Measurements from ENCODE around the gene GLIS2.

GLIS2 gene

DNA sequence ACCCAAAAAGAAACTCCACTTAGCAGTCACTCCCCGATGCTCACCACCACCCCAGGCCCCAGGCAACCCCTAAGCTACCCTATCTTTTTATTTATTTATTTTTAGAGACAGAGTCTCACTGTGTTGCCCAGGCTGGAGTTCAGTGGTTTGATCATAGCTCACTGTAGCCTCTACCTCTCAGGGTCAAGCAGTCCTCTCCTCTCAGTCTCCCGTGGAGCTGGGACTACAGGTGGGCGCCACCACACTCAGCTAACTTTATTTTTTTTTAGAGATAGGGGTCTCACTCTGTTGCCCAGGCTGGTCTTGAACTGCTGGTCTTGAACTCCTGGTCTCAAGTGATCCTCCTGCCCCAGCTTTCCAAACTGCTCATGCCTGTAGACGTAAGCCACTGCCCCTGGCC lies 14.7 kb upstream of the GLIS2 start:
- Histone ChIP-seq H3K27me3 (ENCODE audit: insufficient read depth, low read length) (no peaks in the 10 kb centered on the region), H3K4me2 (ENCODE audit: low read length) (no peak overlapping the region), H3K9me2 (ENCODE audit: low read depth, low read length) (no peaks in the 10 kb centered on the region), H3K4me1 (ENCODE audit: insufficient read depth, low read length, severe bottlenecking) (peaks cover 7% of the 10 kb centered on the region), H3K79me2 (ENCODE audit: insufficient read depth, low read length) (no peaks in the 10 kb centered on the region), H4K20me1 (ENCODE audit: insufficient read depth, low read length) (no peaks in the 10 kb centered on the region), H3K9me3 (ENCODE audit: low read length) (no peaks in the 10 kb centered on the region), H3F3A (ENCODE audit: insufficient read depth, low read length) (no peaks in the 10 kb centered on the region), H3K9ac (ENCODE audit: low read length) (no peak overlapping the region), H2AFZ (ENCODE audit: low read length) (no peak overlapping the region), H3K36me3 (ENCODE audit: insufficient read depth, low read length) (peaks cover 64% of the 10 kb centered on the region), H3K27ac (ENCODE audit: low read depth, low read length, poor library complexity, severe bottlenecking) (no peak overlapping the region), H3K4me3 (ENCODE audit: low read depth, low read length, poor library complexity, severe bottlenecking) (no peak overlapping the region)
- TF ChIP-seq EZH2 (IDR thresholded peaks at IDR 0.05; ENCODE audit: borderline replicate concordance, low read length), result no peak

DNA sequence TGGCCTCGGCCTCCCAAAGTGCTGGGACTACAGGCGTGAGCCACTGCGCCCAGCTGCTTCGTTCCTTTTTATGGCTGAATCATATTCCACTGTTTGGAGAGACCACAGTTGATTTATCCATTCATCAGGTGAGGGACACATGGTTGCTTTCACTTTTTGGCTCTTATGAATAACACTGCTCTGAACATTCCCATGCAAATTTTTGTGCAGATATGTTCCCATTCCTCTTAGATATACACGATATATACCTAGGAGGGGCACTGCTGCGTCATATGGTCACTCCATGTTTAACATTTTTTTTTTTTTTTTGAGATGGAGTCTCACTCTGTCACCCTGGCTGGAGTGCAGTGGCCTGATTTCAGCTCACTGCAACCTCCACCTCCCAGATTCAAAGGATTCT lies 13.9 kb upstream of the GLIS2 start:
- no peaks in the 10 kb centered on the region for H3K27me3 ChIP-seq (ENCODE audit: insufficient read depth, low read length)
- TF ChIP-seq, protein P1, sequence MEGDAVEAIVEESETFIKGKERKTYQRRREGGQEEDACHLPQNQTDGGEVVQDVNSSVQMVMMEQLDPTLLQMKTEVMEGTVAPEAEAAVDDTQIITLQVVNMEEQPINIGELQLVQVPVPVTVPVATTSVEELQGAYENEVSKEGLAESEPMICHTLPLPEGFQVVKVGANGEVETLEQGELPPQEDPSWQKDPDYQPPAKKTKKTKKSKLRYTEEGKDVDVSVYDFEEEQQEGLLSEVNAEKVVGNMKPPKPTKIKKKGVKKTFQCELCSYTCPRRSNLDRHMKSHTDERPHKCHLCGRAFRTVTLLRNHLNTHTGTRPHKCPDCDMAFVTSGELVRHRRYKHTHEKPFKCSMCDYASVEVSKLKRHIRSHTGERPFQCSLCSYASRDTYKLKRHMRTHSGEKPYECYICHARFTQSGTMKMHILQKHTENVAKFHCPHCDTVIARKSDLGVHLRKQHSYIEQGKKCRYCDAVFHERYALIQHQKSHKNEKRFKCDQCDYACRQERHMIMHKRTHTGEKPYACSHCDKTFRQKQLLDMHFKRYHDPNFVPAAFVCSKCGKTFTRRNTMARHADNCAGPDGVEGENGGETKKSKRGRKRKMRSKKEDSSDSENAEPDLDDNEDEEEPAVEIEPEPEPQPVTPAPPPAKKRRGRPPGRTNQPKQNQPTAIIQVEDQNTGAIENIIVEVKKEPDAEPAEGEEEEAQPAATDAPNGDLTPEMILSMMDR (IDR thresholded peaks at IDR 0.05; ENCODE audit: low read length), result no peak
- TF ChIP-seq EZH2 (IDR thresholded peaks at IDR 0.05; ENCODE audit: borderline replicate concordance, low read length), result no peak
- no peaks in the 10 kb centered on the region for H3K79me2 ChIP-seq (ENCODE audit: insufficient read depth, low read length)
- peaks cover 65% of the 10 kb centered on the region for H3K36me3 ChIP-seq (ENCODE audit: insufficient read depth, low read length)
- H3K9me2 ChIP-seq (ENCODE audit: low read depth, low read length), result no peaks in the 10 kb centered on the region
- H3K4me1 ChIP-seq (ENCODE audit: insufficient read depth, low read length, severe bottlenecking), result peaks cover 13% of the 10 kb centered on the region
- H3K9me3 ChIP-seq (ENCODE audit: low read length), result no peaks in the 10 kb centered on the region
- no peak overlapping the region for H3K4me2 ChIP-seq (ENCODE audit: low read length)
- H3K4me3 ChIP-seq (ENCODE audit: low read depth, low read length, poor library complexity, severe bottlenecking), result no peak overlapping the region
- no peaks in the 10 kb centered on the region for H4K20me1 ChIP-seq (ENCODE audit: insufficient read depth, low read length)
- no peak overlapping the region for H3K9ac ChIP-seq (ENCODE audit: low read length)
- no peak overlapping the region for H3K27ac ChIP-seq (ENCODE audit: low read depth, low read length, poor library complexity, severe bottlenecking)
- no peak overlapping the region for H2AFZ ChIP-seq (ENCODE audit: low read length)
- no peaks in the 10 kb centered on the region for H3F3A ChIP-seq (ENCODE audit: insufficient read depth, low read length)

DNA sequence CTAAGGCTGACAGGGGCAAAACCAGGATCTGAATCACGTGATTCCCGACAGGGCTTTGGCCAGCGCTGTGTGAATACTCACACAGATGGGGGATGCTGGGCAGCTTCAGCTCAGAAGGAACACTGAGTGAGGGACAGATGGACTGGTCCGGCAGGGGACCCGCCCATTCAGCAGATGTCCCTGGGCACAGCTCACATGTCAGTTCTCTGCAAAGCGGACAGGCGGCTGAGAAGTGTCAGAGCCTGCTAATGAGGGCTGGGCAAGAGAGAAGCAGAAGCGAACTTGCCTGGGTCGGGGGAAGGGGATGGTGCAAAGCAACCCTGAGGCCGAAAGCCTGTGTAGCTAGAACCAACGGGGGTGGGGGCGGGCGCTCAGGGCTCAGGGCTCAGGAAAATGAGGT lies 11.9 kb upstream of the GLIS2 start:
- Histone ChIP-seq H3K79me2 (ENCODE audit: insufficient read depth, low read length) (no peaks in the 10 kb centered on the region), H2AFZ (ENCODE audit: low read length) (no peak overlapping the region), H3K9me3 (ENCODE audit: low read length) (no peaks in the 10 kb centered on the region), H4K20me1 (ENCODE audit: insufficient read depth, low read length) (no peaks in the 10 kb centered on the region), H3K27ac (ENCODE audit: low read depth, low read length, poor library complexity, severe bottlenecking) (no peak overlapping the region), H3K9ac (ENCODE audit: low read length) (no peak overlapping the region), H3F3A (ENCODE audit: insufficient read depth, low read length) (peaks cover 1% of the 10 kb centered on the region; the same call in 1 of the 2 replicates), H3K4me2 (ENCODE audit: low read length) (no peak overlapping the region), H3K36me3 (ENCODE audit: insufficient read depth, low read length) (peaks cover 62% of the 10 kb centered on the region), H3K4me3 (ENCODE audit: low read depth, low read length, poor library complexity, severe bottlenecking) (no peak overlapping the region), H3K27me3 (ENCODE audit: insufficient read depth, low read length) (no peaks in the 10 kb centered on the region), H3K4me1 (ENCODE audit: insufficient read depth, low read length, severe bottlenecking) (peaks cover 22% of the 10 kb centered on the region), H3K9me2 (ENCODE audit: low read depth, low read length) (no peaks in the 10 kb centered on the region)
- TF ChIP-seq EZH2 (IDR thresholded peaks at IDR 0.05; ENCODE audit: borderline replicate concordance, low read length), result no peak
- TF ChIP-seq, protein P1 (IDR thresholded peaks at IDR 0.05; ENCODE audit: low read length), result no peak

DNA sequence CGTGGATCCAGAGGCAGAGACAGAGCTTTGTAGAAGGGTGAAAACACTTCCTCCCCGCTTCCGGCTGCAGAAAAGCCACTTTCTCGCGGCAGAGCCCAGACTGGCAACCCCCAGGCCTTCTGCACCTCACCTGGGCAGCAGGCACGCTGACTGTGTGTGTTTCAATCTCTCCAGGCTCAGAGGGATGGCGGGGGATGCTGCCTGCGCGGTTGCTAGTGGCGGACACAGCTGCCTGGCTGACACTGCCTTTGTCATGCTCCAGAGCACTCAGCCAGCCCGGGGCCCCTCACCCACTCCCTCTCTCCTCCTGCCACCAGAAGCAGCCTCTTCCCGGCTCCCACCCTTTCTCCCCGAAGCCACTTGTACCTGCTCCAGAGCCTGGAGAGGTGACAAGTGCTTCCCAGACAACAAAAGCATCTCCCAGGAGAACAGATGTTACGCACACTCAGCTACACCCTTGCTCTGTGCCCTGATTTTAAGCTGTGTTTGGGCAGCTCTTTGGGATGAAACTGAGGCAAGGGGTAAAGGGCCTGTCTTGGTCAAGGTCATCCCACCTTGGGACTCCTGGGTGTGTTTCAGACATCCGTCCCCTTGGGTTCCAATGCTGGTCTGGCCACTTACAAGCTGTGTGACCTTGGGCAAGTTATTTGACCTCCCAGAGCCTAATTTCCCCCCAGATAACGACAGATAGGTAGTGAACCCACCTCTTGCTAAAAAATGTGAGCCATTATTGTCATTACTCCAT lies 9.2 kb upstream of the GLIS2 start:
- Histone ChIP-seq H3K27me3 (ENCODE audit: insufficient read depth, low read length) (no peaks in the 10 kb centered on the region), H3K9me2 (ENCODE audit: low read depth, low read length) (no peaks in the 10 kb centered on the region), H3K4me1 (ENCODE audit: insufficient read depth, low read length, severe bottlenecking) (peaks cover 33% of the 10 kb centered on the region), H3K36me3 (ENCODE audit: insufficient read depth, low read length) (peaks cover 44% of the 10 kb centered on the region), H3K4me3 (ENCODE audit: low read depth, low read length, poor library complexity, severe bottlenecking) (peak overlapping the region; percentile 88), H2AFZ (ENCODE audit: low read length) (no peak overlapping the region), H3F3A (ENCODE audit: insufficient read depth, low read length) (peaks cover 4% of the 10 kb centered on the region; the same call in 1 of the 2 replicates), H3K9me3 (ENCODE audit: low read length) (no peaks in the 10 kb centered on the region), H4K20me1 (ENCODE audit: insufficient read depth, low read length) (no peaks in the 10 kb centered on the region), H3K79me2 (ENCODE audit: insufficient read depth, low read length) (no peaks in the 10 kb centered on the region), H3K9ac (ENCODE audit: low read length) (peak overlapping the region; percentile 85), H3K27ac (ENCODE audit: low read depth, low read length, poor library complexity, severe bottlenecking) (peak overlapping the region; percentile 88), H3K4me2 (ENCODE audit: low read length) (peak overlapping the region; percentile 83)
- TF ChIP-seq EZH2 (IDR thresholded peaks at IDR 0.05; ENCODE audit: borderline replicate concordance, low read length), result no peak
- TF ChIP-seq, protein P1 (IDR thresholded peaks at IDR 0.05; ENCODE audit: low read length), result no peak

Data from OCI-LY1 (cell line).